Measurements from ENCODE around the gene HOXA5.

DNA sequence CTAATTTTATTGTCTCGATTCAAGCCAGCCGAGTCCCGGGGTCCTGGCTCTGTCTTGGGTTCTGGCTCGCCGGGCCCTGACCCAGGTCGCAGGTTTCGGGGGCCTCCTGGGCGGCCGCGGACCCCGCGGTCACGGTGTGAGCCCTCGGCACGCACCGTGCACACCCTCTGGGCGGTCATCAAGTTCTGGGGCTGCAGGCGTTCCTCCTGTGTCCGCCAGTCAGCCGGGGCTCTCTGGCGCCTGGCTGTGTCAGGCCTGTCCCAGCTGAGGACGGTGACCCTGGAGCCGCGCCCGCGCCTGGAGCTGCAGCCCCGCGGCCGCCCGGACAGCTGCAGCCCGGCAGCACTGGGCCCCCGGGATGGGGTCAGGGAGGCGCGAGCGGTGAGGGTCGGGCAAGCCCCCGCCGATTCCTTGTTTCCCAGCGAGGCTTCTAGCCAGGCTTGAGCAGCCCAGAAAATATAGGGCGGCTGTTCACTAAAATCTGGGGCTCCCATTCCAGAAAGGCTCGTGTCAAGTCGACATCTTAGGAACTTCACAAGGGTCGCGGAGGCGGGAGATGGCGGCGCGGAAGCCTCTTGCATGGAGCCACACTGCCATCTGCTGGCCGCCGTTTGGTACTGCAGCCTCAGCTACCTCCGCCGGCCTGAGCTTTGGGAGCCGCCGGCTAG, 17.2 kb upstream of the HOXA5 start:
- TF ChIP-seq, protein P1, sequence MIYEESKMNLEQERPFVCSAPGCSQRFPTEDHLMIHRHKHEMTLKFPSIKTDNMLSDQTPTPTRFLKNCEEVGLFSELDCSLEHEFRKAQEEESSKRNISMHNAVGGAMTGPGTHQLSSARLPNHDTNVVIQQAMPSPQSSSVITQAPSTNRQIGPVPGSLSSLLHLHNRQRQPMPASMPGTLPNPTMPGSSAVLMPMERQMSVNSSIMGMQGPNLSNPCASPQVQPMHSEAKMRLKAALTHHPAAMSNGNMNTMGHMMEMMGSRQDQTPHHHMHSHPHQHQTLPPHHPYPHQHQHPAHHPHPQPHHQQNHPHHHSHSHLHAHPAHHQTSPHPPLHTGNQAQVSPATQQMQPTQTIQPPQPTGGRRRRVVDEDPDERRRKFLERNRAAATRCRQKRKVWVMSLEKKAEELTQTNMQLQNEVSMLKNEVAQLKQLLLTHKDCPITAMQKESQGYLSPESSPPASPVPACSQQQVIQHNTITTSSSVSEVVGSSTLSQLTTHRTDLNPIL (CRISPR knock-in tag; IDR thresholded peaks at IDR 0.05; ENCODE audit: low read depth): no peak
- no peak for TF ChIP-seq ARNTL (CRISPR knock-in tag; IDR thresholded peaks at IDR 0.05; ENCODE audit: borderline replicate concordance, low read depth)
